K562 (cell line): ENCODE results near the gene ITGA2B. TPM values are rescaled to one million over a fixed set of nuclear protein-coding genes. Genes with fewer than 3 reads are reported as not detected.
A peak's percentile ranks its signal among the peaks of the same experiment; 100 is the strongest.

ENCODE experiments used
- L3MBTL2 ChIP-seq: fragments of 450-650 bp; IDR thresholded peaks from 2 replicates; pipeline ENCODE4 v1.6.1; 2016; ENCODE audit warnings: mild to moderate bottlenecking, moderate library complexity
- POLR2AphosphoS2 ChIP-seq: IDR thresholded peaks from 2 replicates; pipeline ENCODE4 v1.6.1; 2012; ENCODE audit warnings: low read length, improper control_type of control experiment
- POLR2AphosphoS5 ChIP-seq: IDR thresholded peaks from 2 replicates; pipeline ENCODE4 v1.6.1; 2011; ENCODE audit warnings: mild to moderate bottlenecking, low read depth, low read length, moderate library complexity; ENCODE audit not compliant: control insufficient read depth, insufficient read depth
- RAD21 ChIP-seq, 2 experiments: fragments of 250-450 bp in 1 of 2; fragments of 450-650 bp in 1 of 2; sonication (Bioruptor Pico) in 1 of 2; formaldehyde crosslinking in 1 of 2; IDR thresholded peaks in 1 of 2; conservative IDR thresholded peaks in 1 of 2; 2 replicates each; pipeline versions ENCODE4 v1.4.0 to v1.8.0; 2020 to 2022; ENCODE audit warnings: mild to moderate bottlenecking in 2 of 2, moderate library complexity in 1 of 2
- RBFOX2 ChIP-seq: fragments of 200-400 bp; formaldehyde crosslinking; IDR thresholded peaks from 2 replicates; pipeline ENCODE4 v1.6.1; 2017; ENCODE audit warnings: low read depth, mild to moderate bottlenecking, low read length, moderate library complexity
- TAF1 ChIP-seq: IDR thresholded peaks from 2 replicates; pipeline ENCODE4 v1.6.1; 2011; ENCODE audit warnings: mild to moderate bottlenecking, low read length, moderate library complexity; ENCODE audit not compliant: insufficient read depth, control insufficient read depth, severe bottlenecking; ENCODE audit errors: extremely low read depth
- ZNF280A ChIP-seq: fragments of 450-650 bp; IDR thresholded peaks from 2 replicates; pipeline ENCODE4 v1.6.1; 2018; ENCODE audit warnings: mild to moderate bottlenecking, low read depth; ENCODE audit not compliant: partially characterized antibody
- polyA plus RNA-seq, 8 experiments: library from polyadenylated mRNA; depleted of rRNA in 4 of 8; stranded (reverse) in 5 of 8; unstranded in 3 of 8; fragments of >200 nt; fragmentation: Nextera tagmentation in 2 of 8; fragmentation: Illumina TruSeq in 1 of 8; extraction: Ambion mirVana in 2 of 8; extraction: Trizol in 1 of 8; gene quantifications; 2 replicates each; pipeline versions ENCODE4 v1.2.1 to v1.2.3, GENCODE V29; 2011 to 2014; ENCODE audit warnings: inconsistent platforms in 1 of 8, missing spikeins in 1 of 8
- total RNA-seq, 7 experiments: library from RNA; depleted of rRNA in 6 of 7; stranded (reverse); fragments of >200 nt in 6 of 7; fragmentation: Illumina TruSeq in 2 of 7; extraction: Trizol in 2 of 7; gene quantifications; 2 replicates each; pipeline versions ENCODE4 v1.2.1 to v1.2.3, GENCODE V29; 2011 to 2021; ENCODE audit warnings: low replicate concordance in 1 of 7

ITGA2B gene
- total and polyA plus RNA-seq, 9 of the 15 experiments (the other 6 are each of a cell fraction or from before 2014, with no cell fraction given), result 1.1 to 26.4 (median 5.6) TPM

- TF ChIP-seq TAF1 (peak; percentile 63), POLR2AphosphoS2 (0 out of 2 replicates have a peak, but pooled peaks have one; percentile 40), RBFOX2 (peak; percentile 86), RAD21 (CRISPR knock-in tag; conservative IDR thresholded peaks at IDR 0.05 in 1 of 2, IDR thresholded peaks at IDR 0.05 in 1 of 2) (peak in 1 of 2 experiments; percentile 34; a peak in 1 of 4 replicates), L3MBTL2 (peak; percentile 58; the same call in 1 of the 2 replicates), POLR2AphosphoS5 (peak; percentile 63; the same call in 1 of the 2 replicates), ZNF280A (no peak)
These were observed 3.9 kb downstream of the ITGA2B start (continued) for GRCh38 chr17:44385287-44386181.
